HCT116 (cell line): ENCODE measurements around the gene NXPH2. TPM values are rescaled to one million over a fixed set of nuclear protein-coding genes. Genes with fewer than 3 reads are reported as not detected.

ENCODE experiments used
- ATAC-seq: fragments of 200-7000 bp; cut with Tn5 transposase; 2 replicates; pipeline ENCODE4 v1.9.1; 2020; ENCODE audit warnings: mild to moderate bottlenecking, moderate library complexity
- BruUV-seq: library from RNA; stranded (reverse); fragments of 400-500 nt; replicated peaks from 2 replicates; lab custom pipeline; 2021; lab: Mats Ljungman, UMichigan
- CTCF ChIA-PET: fragments of 300-600 bp; sonication (Branson Sonifier 250); formaldehyde crosslinking; loops from one replicate; lab custom pipeline; 2021; ENCODE audit warnings: antibody characterized with exemption; lab: Charles Lee
- POLR2A ChIA-PET: fragments of 300-600, 350-600 bp; sonication (Branson Sonifier 250); formaldehyde crosslinking; loops from one replicate; lab custom pipeline; 2021; ENCODE audit warnings: antibody characterized with exemption; lab: Charles Lee
- RAD21 ChIA-PET, 2 experiments: fragments of 300-600 bp; sonication (Branson Sonifier 250); formaldehyde crosslinking; loops; one replicate each; lab custom pipeline; 2023; ENCODE audit warnings: low total read pairs in 2 of 2; ENCODE audit not compliant: uncharacterized antibody in 2 of 2, unreplicated experiment in 2 of 2, low non-redundant PET in 1 of 2; lab: Charles Lee
- DNase-seq: peaks from one replicate; pipeline ENCODE4 v3.0.0-alpha.2; 2010; ENCODE audit warnings: low read depth, low spot score
- H2AFZ ChIP-seq: fragments of 200-600 bp; shearing (Covaris generic), sonication (generic); 2 replicates; pipeline ENCODE4 v1.6.1; 2017; ENCODE audit warnings: low read depth, mixed run types, mixed read lengths, antibody characterized with exemption, low read length; ENCODE audit not compliant: poor library complexity, severe bottlenecking
- H3K27ac ChIP-seq: 2 replicates; pipeline ENCODE4 v1.5.1; 2012; ENCODE audit warnings: low read depth, low read length
- H3K27me3 ChIP-seq: fragments of 200-600 bp; sonication (generic); 2 replicates; pipeline ENCODE4 v1.6.1; 2016; ENCODE audit warnings: mixed run types, low read length, mixed read lengths; ENCODE audit not compliant: insufficient read depth
- H3K36me3 ChIP-seq, 2 experiments: fragments of 200-500 bp in 1 of 2; fragments of 200-600 bp in 1 of 2; sonication (Bioruptor generic) in 1 of 2; sonication (generic) in 1 of 2; 2 replicates each; pipeline versions ENCODE4 v1.5.1 to v1.6.1; 2014 to 2016; ENCODE audit warnings: low read length in 2 of 2, inconsistent platforms in 1 of 2, mixed read lengths in 1 of 2, mixed run types in 1 of 2; ENCODE audit not compliant: insufficient read depth in 2 of 2, control insufficient read depth in 1 of 2
- H3K4me1 ChIP-seq, 2 experiments: fragments of 200-600 bp in 1 of 2; sonication (generic) in 1 of 2; 2 replicates each; pipeline versions ENCODE4 v1.5.1 to v1.6.1; 2012 to 2017; ENCODE audit warnings: low read length in 2 of 2, inconsistent platforms in 1 of 2, mild to moderate bottlenecking in 1 of 2, mixed read lengths in 1 of 2, mixed run types in 1 of 2, moderate library complexity in 1 of 2; ENCODE audit not compliant: insufficient read depth in 2 of 2, control insufficient read depth in 1 of 2
- H3K4me2 ChIP-seq: fragments of 200-600 bp; sonication (generic); 2 replicates; pipeline ENCODE4 v1.6.1; 2017; ENCODE audit warnings: mixed run types, low read length, mixed read lengths
- H3K4me3 ChIP-seq, 2 experiments: fragments of 200-600 bp in 1 of 2; sonication (generic) in 1 of 2; replicated peaks in 1 of 2; 2 replicates each; pipeline ENCODE4 v1.5.1; 2011 to 2016; ENCODE audit warnings: low read length in 2 of 2, control low read depth in 1 of 2, low read depth in 1 of 2, mild to moderate bottlenecking in 1 of 2, mixed read lengths in 1 of 2, mixed run types in 1 of 2
- H3K79me2 ChIP-seq: fragments of 200-600 bp; sonication (generic); 2 replicates; pipeline ENCODE4 v1.6.1; 2017; ENCODE audit warnings: mild to moderate bottlenecking, mixed run types, low read length, moderate library complexity, mixed read lengths; ENCODE audit not compliant: insufficient read depth
- H3K9ac ChIP-seq: fragments of 200-600 bp; sonication (generic); 2 replicates; pipeline ENCODE4 v1.6.1; 2016; ENCODE audit warnings: low read length, mixed read lengths
- H3K9me2 ChIP-seq: fragments of 200-600 bp; sonication (generic), shearing (Covaris generic); 2 replicates; pipeline ENCODE4 v1.6.1; 2017; ENCODE audit warnings: mixed run types, mild to moderate bottlenecking, moderate library complexity; ENCODE audit not compliant: insufficient read depth
- H3K9me3 ChIP-seq, 2 experiments: fragments of 200-500 bp in 1 of 2; fragments of 200-600 bp in 1 of 2; sonication (Bioruptor generic) in 1 of 2; sonication (generic) in 1 of 2; 2 replicates each; pipeline ENCODE4 v1.6.1; 2014 to 2017; ENCODE audit warnings: low read length in 2 of 2, mixed read lengths in 2 of 2, inconsistent platforms in 1 of 2, low read depth in 1 of 2, mild to moderate bottlenecking in 1 of 2, mixed run types in 1 of 2, moderate library complexity in 1 of 2; ENCODE audit not compliant: control insufficient read depth in 1 of 2, insufficient read depth in 1 of 2
- H4K20me1 ChIP-seq: fragments of 200-600 bp; sonication (generic), shearing (Covaris generic); 2 replicates; pipeline ENCODE4 v1.6.1; 2017; ENCODE audit warnings: mixed run types, mild to moderate bottlenecking, moderate library complexity; ENCODE audit not compliant: insufficient read depth
- ATF3 ChIP-seq: IDR thresholded peaks from 2 replicates; pipeline ENCODE4 v1.6.1; 2012
- CTCF ChIP-seq, 3 experiments: fragments of 200-600 bp in 1 of 3; sonication (generic) in 1 of 3; IDR thresholded peaks in 2 of 3; conservative IDR thresholded peaks in 1 of 3; 2 replicates each; pipeline ENCODE4 v1.5.1; 2012 to 2017; ENCODE audit warnings: low read depth in 2 of 3, low read length in 2 of 3, antibody characterized with exemption in 1 of 3, borderline replicate concordance in 1 of 3, control low read depth in 1 of 3, mild to moderate bottlenecking in 1 of 3, mixed read lengths in 1 of 3, mixed run types in 1 of 3, moderate library complexity in 1 of 3; ENCODE audit not compliant: insufficient read depth in 1 of 3
- JUND ChIP-seq: IDR thresholded peaks from 2 replicates; pipeline ENCODE4 v1.6.1; 2012
- POLR2AphosphoS5 ChIP-seq: IDR thresholded peaks from 2 replicates; pipeline ENCODE4 v1.6.1; 2011; ENCODE audit warnings: mild to moderate bottlenecking, low read depth, low read length, moderate library complexity
- REST ChIP-seq: IDR thresholded peaks from 2 replicates; pipeline ENCODE4 v1.6.1; 2012; ENCODE audit warnings: low read depth
- intact Hi-C: fragments of 100-400 bp; cut with micrococcal nuclease; formaldehyde crosslinking; loops from 2 replicates; pipeline ENCODE4 v1.10.0; 2022
- total RNA-seq: library from RNA; stranded (reverse); gene quantifications from one replicate; pipeline ENCODE4 v1.2.1, GENCODE V29; 2021; ENCODE audit not compliant: unreplicated experiment

NXPH2 gene
- total RNA-seq, 1 experiment from 2014 or later: not detected

GRCh38 chr2:138722316-138722715, 57.9 kb downstream of the NXPH2 start:
- intact Hi-C loops: no loop called here
- H3K27ac ChIP-seq: no peak overlapping the region
- H3K4me3 ChIP-seq: no peak overlapping the region
- DNase-seq: no peak
- POLR2A ChIA-PET: no interaction called here
- peak in 1 of 3 experiments; percentile 30; a peak in 1 of 6 replicates for TF ChIP-seq CTCF (IDR thresholded peaks at IDR 0.05 in 2 of 3, conservative IDR thresholded peaks at IDR 0.05 in 1 of 3; ENCODE audit: borderline replicate concordance in 1 of 3, insufficient read depth in 1 of 3, low read depth in 2 of 3, low read length in 2 of 3)
- TF ChIP-seq REST: no peak
- no peak for TF ChIP-seq POLR2AphosphoS5
- TF ChIP-seq JUND: no peak
- no peak for TF ChIP-seq ATF3
- TF ChIP-seq, all 23 proteins: peak for 1
- no TSS peak for BruUV-seq
- Histone ChIP-seq H3K27me3 (no peaks in the 10 kb centered on the region), H3K36me3 (no peaks in the 10 kb centered on the region), H3K79me2 (no peaks in the 10 kb centered on the region), H3K9me3 (no peaks in the 10 kb centered on the region), H3K9ac (no peak overlapping the region), H3K4me2 (no peak overlapping the region), H2AFZ (no peak overlapping the region), H4K20me1 (no peaks in the 10 kb centered on the region), H3K4me1 (no peaks in the 10 kb centered on the region), H3K9me2 (no peaks in the 10 kb centered on the region)
- ATAC-seq: peak; percentile 78
- CTCF ChIA-PET: no interaction called here
- RAD21 ChIA-PET: no interaction called here
